IMR-90 (cell line): Measurements from ENCODE around the gene CERS4. TPM values are rescaled to one million over a fixed set of nuclear protein-coding genes. Genes with fewer than 3 reads are reported as not detected.

ENCODE experiments used
- ATAC-seq: fragments of 200-7000 bp; cut with Tn5 transposase; 2 replicates; pipeline ENCODE4 v1.9.1; 2020; ENCODE audit warnings: low read depth, mild to moderate bottlenecking, moderate library complexity
- BruUV-seq: library from RNA; stranded (reverse); fragments of 400-500 nt; replicated peaks from 2 replicates; lab custom pipeline; 2021; lab: Mats Ljungman, UMichigan
- CTCF ChIA-PET: fragments of 300-600 bp; formaldehyde crosslinking; extraction: SDS; loops from one replicate; lab custom pipeline; 2021; ENCODE audit warnings: antibody characterized with exemption; lab: Yijun Ruan, JAX
- POLR2A ChIA-PET: fragments of 300-600 bp; sonication (Branson Sonifier 250); formaldehyde crosslinking; loops from one replicate; lab custom pipeline; 2022; ENCODE audit warnings: antibody characterized with exemption; ENCODE audit not compliant: unreplicated experiment; lab: Charles Lee
- DNase-seq: peaks from one replicate; pipeline ENCODE4 v3.0.0; 2013
- H2AFZ ChIP-seq: replicated peaks from 2 replicates; pipeline ENCODE3; 2013; ENCODE audit warnings: low read length, mild to moderate bottlenecking; ENCODE audit not compliant: poor library complexity
- H2AK5ac ChIP-seq: 2 replicates; pipeline ENCODE4 v1.6.1; 2013; ENCODE audit warnings: low read depth, low read length, inconsistent platforms
- H2AK9ac ChIP-seq: replicated peaks from 2 replicates; pipeline ENCODE3; 2013; ENCODE audit warnings: mild to moderate bottlenecking, low read depth, low read length, moderate library complexity; ENCODE audit not compliant: poor library complexity
- H2BK120ac ChIP-seq: 2 replicates; pipeline ENCODE4 v1.6.1; 2013; ENCODE audit warnings: low read depth, low read length, inconsistent platforms
- H2BK15ac ChIP-seq: 3 replicates; pipeline ENCODE4 v1.6.1; 2013; ENCODE audit warnings: low read depth, low read length, inconsistent platforms
- H2BK20ac ChIP-seq: 2 replicates; pipeline ENCODE4 v1.6.1; 2013; ENCODE audit warnings: low read depth, mild to moderate bottlenecking, inconsistent platforms, low read length, moderate library complexity
- H2BK5ac ChIP-seq: 2 replicates; pipeline ENCODE4 v1.6.1; 2013; ENCODE audit warnings: mild to moderate bottlenecking, low read depth, low read length, inconsistent platforms; ENCODE audit not compliant: poor library complexity, severe bottlenecking
- H3K14ac ChIP-seq: replicated peaks from 2 replicates; pipeline ENCODE4 v1.6.1; 2013; ENCODE audit warnings: low read depth, low read length, inconsistent platforms
- H3K18ac ChIP-seq: 2 replicates; pipeline ENCODE4 v1.6.1; 2013; ENCODE audit warnings: low read depth, low read length, control low read depth
- H3K23ac ChIP-seq: 2 replicates; pipeline ENCODE4 v1.6.1; 2013; ENCODE audit warnings: low read depth, low read length, inconsistent platforms
- H3K27ac ChIP-seq: 2 replicates; pipeline ENCODE4 v1.5.1; 2013; ENCODE audit warnings: mild to moderate bottlenecking, control low read depth, low read length; ENCODE audit not compliant: insufficient read depth
- H3K27me3 ChIP-seq: 2 replicates; pipeline ENCODE4 v1.6.1; 2013; ENCODE audit warnings: low read length; ENCODE audit not compliant: control insufficient read depth, insufficient read depth
- H3K36me3 ChIP-seq: 2 replicates; pipeline ENCODE4 v1.6.1; 2013; ENCODE audit warnings: low read length, mixed read lengths; ENCODE audit not compliant: control insufficient read depth, insufficient read depth
- H3K4ac ChIP-seq: 2 replicates; pipeline ENCODE4 v1.6.1; 2013; ENCODE audit warnings: low read depth, low read length, inconsistent platforms
- H3K4me1 ChIP-seq: 2 replicates; pipeline ENCODE4 v1.6.1; 2013; ENCODE audit warnings: low read length, mixed read lengths; ENCODE audit not compliant: control insufficient read depth, insufficient read depth
- H3K4me2 ChIP-seq: 2 replicates; pipeline ENCODE4 v1.6.1; 2013; ENCODE audit warnings: low read depth, mild to moderate bottlenecking, control low read depth, low read length, moderate library complexity
- H3K4me3 ChIP-seq: 2 replicates; pipeline ENCODE4 v1.5.1; 2013; ENCODE audit warnings: low read depth, mild to moderate bottlenecking, control low read depth, low read length, moderate library complexity; ENCODE audit not compliant: insufficient read depth
- H3K56ac ChIP-seq: 2 replicates; pipeline ENCODE4 v1.6.1; 2013; ENCODE audit warnings: low read length, inconsistent platforms; ENCODE audit not compliant: insufficient read depth; ENCODE audit errors: extremely low read depth
- H3K79me1 ChIP-seq, 2 experiments: 2 replicates each; pipeline ENCODE4 v1.6.1; 2013; ENCODE audit warnings: low read length in 2 of 2, inconsistent platforms in 1 of 2, low read depth in 1 of 2
- H3K9ac ChIP-seq: 2 replicates; pipeline ENCODE4 v1.6.1; 2013; ENCODE audit warnings: low read depth, low read length, control low read depth
- H3K9me1 ChIP-seq: 2 replicates; pipeline ENCODE4 v1.6.1; 2013; ENCODE audit warnings: low read length, inconsistent platforms; ENCODE audit not compliant: insufficient read depth
- H3K9me3 ChIP-seq: 2 replicates; pipeline ENCODE4 v1.6.1; 2013; ENCODE audit warnings: low read length; ENCODE audit not compliant: control insufficient read depth, insufficient read depth
- H4K20me1 ChIP-seq: 2 replicates; pipeline ENCODE4 v1.6.1; 2013; ENCODE audit warnings: low read length, inconsistent platforms; ENCODE audit not compliant: insufficient read depth
- H4K5ac ChIP-seq: 2 replicates; pipeline ENCODE4 v1.6.1; 2013; ENCODE audit warnings: mild to moderate bottlenecking, low read depth, low read length, control low read depth
- H4K8ac ChIP-seq, 2 experiments: 2 replicates each; pipeline ENCODE4 v1.6.1; 2013; ENCODE audit warnings: low read depth in 2 of 2, low read length in 2 of 2, control low read depth in 1 of 2, inconsistent platforms in 1 of 2
- H4K91ac ChIP-seq: 2 replicates; pipeline ENCODE4 v1.6.1; 2013; ENCODE audit warnings: low read depth, low read length, inconsistent platforms; ENCODE audit not compliant: insufficient read depth
- BHLHE40 ChIP-seq: fragments of 150-350 bp; IDR thresholded peaks from 2 replicates; pipeline ENCODE4 v1.6.1; 2016; ENCODE audit warnings: mild to moderate bottlenecking, low read depth, low read length
- CHD1 ChIP-seq: IDR thresholded peaks from 2 replicates; pipeline ENCODE4 v1.6.1; 2012; ENCODE audit warnings: low read depth, low read length, improper control_type of control experiment
- MAFK ChIP-seq: IDR thresholded peaks from 2 replicates; pipeline ENCODE4 v1.6.1; 2012; ENCODE audit warnings: low read depth, low read length, improper control_type of control experiment
- MAZ ChIP-seq: IDR thresholded peaks from 2 replicates; pipeline ENCODE4 v1.6.1; 2012; ENCODE audit warnings: low read depth, mild to moderate bottlenecking, low read length, improper control_type of control experiment, moderate library complexity, borderline replicate concordance
- MXI1 ChIP-seq: IDR thresholded peaks from 2 replicates; pipeline ENCODE4 v1.6.1; 2012; ENCODE audit warnings: low read depth, mild to moderate bottlenecking, low read length, moderate library complexity, borderline replicate concordance
- NFE2L2 ChIP-seq: fragments of 150-350 bp; IDR thresholded peaks from 2 replicates; pipeline ENCODE4 v1.6.1; 2016; ENCODE audit warnings: low read depth, mild to moderate bottlenecking, low read length
- POLR2A ChIP-seq: IDR thresholded peaks from 2 replicates; pipeline ENCODE4 v1.6.1; 2012; ENCODE audit warnings: mild to moderate bottlenecking, low read depth, low read length
- RAD21 ChIP-seq: IDR thresholded peaks from 2 replicates; pipeline ENCODE4 v1.6.1; 2012; ENCODE audit warnings: low read length, improper control_type of control experiment
- RCOR1 ChIP-seq: IDR thresholded peaks from 2 replicates; pipeline ENCODE4 v1.6.1; 2012; ENCODE audit warnings: mild to moderate bottlenecking, low read length, improper control_type of control experiment; ENCODE audit not compliant: insufficient replicate concordance
- RFX5 ChIP-seq: IDR thresholded peaks from 2 replicates; pipeline ENCODE4 v1.8.0; 2012; ENCODE audit warnings: low read depth, mild to moderate bottlenecking, low read length, moderate library complexity
- SMC3 ChIP-seq: fragments of 150-350 bp; IDR thresholded peaks from 2 replicates; pipeline ENCODE4 v1.6.1; 2016; ENCODE audit warnings: low read depth, mild to moderate bottlenecking, antibody characterized with exemption, low read length, moderate library complexity
- WGBS, 2 experiments: methylation state at CpG; one replicate each; pipeline versions ENCODE4 v1.1.5 to v1.1.7; 2013; ENCODE audit warnings: missing lambda C conversion rate in 2 of 2; ENCODE audit not compliant: insufficient read length in 1 of 2; ENCODE audit errors: extremely low coverage in 2 of 2; 5-methylcytosine and 5-hydroxymethylcytosine counted together
- dilution Hi-C: fragments of 300-500 bp; cut with HindIII; formaldehyde crosslinking; loops from one replicate; pipeline ENCODE4 v1.14.3; 2018; ENCODE audit warnings: low sequenced_read_pairs; ENCODE audit not compliant: unreplicated experiment
- in situ Hi-C: fragments of 300-500 bp; cut with MboI; formaldehyde crosslinking; loops from 3 replicates; pipeline ENCODE4 v1.14.3; 2019; ENCODE audit warnings: low sequenced_read_pairs, inconsistent platforms, mixed read lengths
- intact Hi-C: fragments of 100-400 bp; cut with micrococcal nuclease; formaldehyde crosslinking; loops from 2 replicates; pipeline ENCODE4 v1.10.0; 2022
- polyA plus RNA-seq, 3 experiments: library from polyadenylated mRNA; depleted of rRNA; stranded (reverse); fragments of >200 nt; gene quantifications; 2 replicates each; pipeline ENCODE4 v1.2.3, GENCODE V29; 2012; ENCODE audit warnings: low replicate concordance in 1 of 3
- total RNA-seq: library from RNA; depleted of rRNA; stranded (reverse); fragments of >200 nt; gene quantifications from 2 replicates; pipeline ENCODE4 v1.2.3, GENCODE V29; 2012
- TF ChIP-seq, protein P1 (sequence below): fragments of 150-350 bp; IDR thresholded peaks from 2 replicates; pipeline ENCODE4 v1.6.1; 2017; ENCODE audit warnings: mild to moderate bottlenecking, antibody characterized with exemption, low read length, low read depth
- TF ChIP-seq, protein P2 (sequence below): conservative IDR thresholded peaks from 2 replicates; pipeline ENCODE4 v1.5.1; 2012; ENCODE audit warnings: mild to moderate bottlenecking, low read depth, low read length, improper control_type of control experiment
- TF ChIP-seq, protein P3 (sequence below): fragments of 150-350 bp; IDR thresholded peaks from 2 replicates; pipeline ENCODE4 v1.6.1; 2016; ENCODE audit warnings: low read depth, mild to moderate bottlenecking, low read length, moderate library complexity, borderline replicate concordance

CERS4 gene
- total and polyA plus RNA-seq, 2 of the 4 experiments (the other 2 are of a cell fraction): 3.2 to 5.7 TPM

DNA sequence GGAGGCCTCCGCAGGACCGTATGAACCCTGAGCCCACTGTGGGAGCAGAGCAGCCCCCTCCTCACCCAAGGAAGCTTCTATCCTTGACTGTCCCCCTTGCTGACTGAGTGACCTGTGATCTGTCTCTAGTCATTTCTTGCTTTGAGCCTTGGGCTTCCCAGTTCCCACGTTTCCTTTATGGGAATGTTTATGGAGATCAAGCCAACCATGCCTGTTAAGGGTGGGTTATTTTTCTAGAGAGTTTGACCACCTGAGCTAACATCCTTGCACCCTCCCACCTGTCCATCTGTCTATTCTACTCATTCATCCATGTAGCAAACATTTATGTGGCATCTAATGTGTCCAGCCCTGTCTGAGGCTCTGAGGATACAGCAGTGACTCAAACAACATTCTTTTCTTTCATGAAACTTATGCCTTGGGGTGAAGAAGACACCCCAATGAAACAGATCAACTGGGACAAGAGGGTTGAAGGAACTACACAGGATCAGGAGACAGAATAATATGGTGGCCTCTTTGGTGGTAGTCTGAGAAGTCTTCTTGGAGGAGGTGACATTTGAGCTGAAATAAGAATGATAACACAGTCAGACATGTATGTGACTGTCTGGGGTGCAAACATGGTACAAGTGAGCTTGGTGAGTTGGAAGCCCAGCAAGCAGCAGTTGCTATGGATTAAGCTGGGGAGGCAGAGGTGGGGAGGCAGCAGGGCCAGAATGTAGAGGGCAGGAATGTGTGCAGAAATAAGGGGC lies 30.5 kb downstream of the CERS4 start:
- Histone ChIP-seq H3K27me3 (peaks cover 2% of the 10 kb centered on the region; the same call in 1 of the 2 replicates), H2BK15ac (no peak overlapping the region), H3K27ac (peak overlapping the region; percentile 18; the same call in 1 of the 2 replicates), H2BK20ac (peak overlapping the region; percentile 42; the same call in 1 of the 2 replicates), H3K56ac (no peak overlapping the region), H4K20me1 (peaks cover 4% of the 10 kb centered on the region; the same call in 1 of the 2 replicates), H3K23ac (no peak overlapping the region), H4K8ac (peak overlapping the region in 1 of 2 experiments; percentile 44; a peak in 1 of 4 replicates), H3K9ac (no peak overlapping the region; the same call in 1 of the 2 replicates), H2BK5ac (no peak overlapping the region), H3K79me1 (no peaks in the 10 kb centered on the region), H2AK5ac (no peak overlapping the region), H3K36me3 (no peaks in the 10 kb centered on the region), H3K4me1 (peaks cover 10% of the 10 kb centered on the region; the same call in 1 of the 2 replicates), H2BK120ac (peak overlapping the region; percentile 40; the same call in 1 of the 2 replicates), H3K18ac (peak overlapping the region; percentile 8; the same call in 1 of the 2 replicates), H3K14ac (no peak overlapping the region), H4K91ac (no peak overlapping the region), H4K5ac (peak overlapping the region; percentile 26; the same call in 1 of the 2 replicates), H3K4me3 (no peak overlapping the region), H2AFZ (peak overlapping the region; percentile 77), H3K9me1 (no peaks in the 10 kb centered on the region), H3K4ac (peak overlapping the region; percentile 27; the same call in 1 of the 2 replicates), H3K9me3 (peaks cover 11% of the 10 kb centered on the region), H2AK9ac (peak overlapping the region; percentile 81), H3K4me2 (peak overlapping the region; percentile 52; the same call in 1 of the 2 replicates)
- CTCF ChIA-PET: no interaction called here
- DNase-seq: no peak
- no TSS peak for BruUV-seq
- POLR2A ChIA-PET: no interaction called here
- intact Hi-C loops: no loop called here
- no peak; the same call in 1 of the 2 replicates for ATAC-seq
- in situ Hi-C loops: no loop called here
- no CpG with 5 or more reads among the region's 3 CpGs for WGBS, 2 experiments
- dilution Hi-C loops: no loop called here
- TF ChIP-seq, protein P1, sequence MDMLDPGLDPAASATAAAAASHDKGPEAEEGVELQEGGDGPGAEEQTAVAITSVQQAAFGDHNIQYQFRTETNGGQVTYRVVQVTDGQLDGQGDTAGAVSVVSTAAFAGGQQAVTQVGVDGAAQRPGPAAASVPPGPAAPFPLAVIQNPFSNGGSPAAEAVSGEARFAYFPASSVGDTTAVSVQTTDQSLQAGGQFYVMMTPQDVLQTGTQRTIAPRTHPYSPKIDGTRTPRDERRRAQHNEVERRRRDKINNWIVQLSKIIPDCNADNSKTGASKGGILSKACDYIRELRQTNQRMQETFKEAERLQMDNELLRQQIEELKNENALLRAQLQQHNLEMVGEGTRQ: no peak
- TF ChIP-seq RAD21 (no peak), BHLHE40 (no peak), RCOR1 (no peak), RFX5 (no peak), NFE2L2 (no peak), SMC3 (no peak), MXI1 (no peak), CHD1 (no peak), POLR2A (no peak), MAFK (no peak), MAZ (no peak)
- TF ChIP-seq, protein P2, sequence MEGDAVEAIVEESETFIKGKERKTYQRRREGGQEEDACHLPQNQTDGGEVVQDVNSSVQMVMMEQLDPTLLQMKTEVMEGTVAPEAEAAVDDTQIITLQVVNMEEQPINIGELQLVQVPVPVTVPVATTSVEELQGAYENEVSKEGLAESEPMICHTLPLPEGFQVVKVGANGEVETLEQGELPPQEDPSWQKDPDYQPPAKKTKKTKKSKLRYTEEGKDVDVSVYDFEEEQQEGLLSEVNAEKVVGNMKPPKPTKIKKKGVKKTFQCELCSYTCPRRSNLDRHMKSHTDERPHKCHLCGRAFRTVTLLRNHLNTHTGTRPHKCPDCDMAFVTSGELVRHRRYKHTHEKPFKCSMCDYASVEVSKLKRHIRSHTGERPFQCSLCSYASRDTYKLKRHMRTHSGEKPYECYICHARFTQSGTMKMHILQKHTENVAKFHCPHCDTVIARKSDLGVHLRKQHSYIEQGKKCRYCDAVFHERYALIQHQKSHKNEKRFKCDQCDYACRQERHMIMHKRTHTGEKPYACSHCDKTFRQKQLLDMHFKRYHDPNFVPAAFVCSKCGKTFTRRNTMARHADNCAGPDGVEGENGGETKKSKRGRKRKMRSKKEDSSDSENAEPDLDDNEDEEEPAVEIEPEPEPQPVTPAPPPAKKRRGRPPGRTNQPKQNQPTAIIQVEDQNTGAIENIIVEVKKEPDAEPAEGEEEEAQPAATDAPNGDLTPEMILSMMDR: no peak
- TF ChIP-seq, protein P3, sequence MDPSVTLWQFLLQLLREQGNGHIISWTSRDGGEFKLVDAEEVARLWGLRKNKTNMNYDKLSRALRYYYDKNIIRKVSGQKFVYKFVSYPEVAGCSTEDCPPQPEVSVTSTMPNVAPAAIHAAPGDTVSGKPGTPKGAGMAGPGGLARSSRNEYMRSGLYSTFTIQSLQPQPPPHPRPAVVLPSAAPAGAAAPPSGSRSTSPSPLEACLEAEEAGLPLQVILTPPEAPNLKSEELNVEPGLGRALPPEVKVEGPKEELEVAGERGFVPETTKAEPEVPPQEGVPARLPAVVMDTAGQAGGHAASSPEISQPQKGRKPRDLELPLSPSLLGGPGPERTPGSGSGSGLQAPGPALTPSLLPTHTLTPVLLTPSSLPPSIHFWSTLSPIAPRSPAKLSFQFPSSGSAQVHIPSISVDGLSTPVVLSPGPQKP: no peak
